ENCODE data around the gene ITGB4.

GRCh38 chr17:75755205-75755901 is 34.1 kb downstream of the ITGB4 start:
- TF ChIP-seq CTCF (IDR thresholded peaks at IDR 0.05; ENCODE audit: insufficient read depth, low read depth, low read length): no peak
- no peak for TF ChIP-seq EZH2 (IDR thresholded peaks at IDR 0.05; ENCODE audit: insufficient read depth, low read length)
